ENCODE data around the gene PEMT. TPM values are rescaled to one million over a fixed set of nuclear protein-coding genes. Genes with fewer than 3 reads are reported as not detected.

The PEMT gene
- total RNA-seq, result 13.8 and 20.5 TPM in 2 replicates

GRCh38 chr17:17591355-17592298, at the start of gene PEMT:
PEMT (minus strand) TSS chr17:17591708; CDS start chr17:17591626, 82 bp downstream.

DNA sequence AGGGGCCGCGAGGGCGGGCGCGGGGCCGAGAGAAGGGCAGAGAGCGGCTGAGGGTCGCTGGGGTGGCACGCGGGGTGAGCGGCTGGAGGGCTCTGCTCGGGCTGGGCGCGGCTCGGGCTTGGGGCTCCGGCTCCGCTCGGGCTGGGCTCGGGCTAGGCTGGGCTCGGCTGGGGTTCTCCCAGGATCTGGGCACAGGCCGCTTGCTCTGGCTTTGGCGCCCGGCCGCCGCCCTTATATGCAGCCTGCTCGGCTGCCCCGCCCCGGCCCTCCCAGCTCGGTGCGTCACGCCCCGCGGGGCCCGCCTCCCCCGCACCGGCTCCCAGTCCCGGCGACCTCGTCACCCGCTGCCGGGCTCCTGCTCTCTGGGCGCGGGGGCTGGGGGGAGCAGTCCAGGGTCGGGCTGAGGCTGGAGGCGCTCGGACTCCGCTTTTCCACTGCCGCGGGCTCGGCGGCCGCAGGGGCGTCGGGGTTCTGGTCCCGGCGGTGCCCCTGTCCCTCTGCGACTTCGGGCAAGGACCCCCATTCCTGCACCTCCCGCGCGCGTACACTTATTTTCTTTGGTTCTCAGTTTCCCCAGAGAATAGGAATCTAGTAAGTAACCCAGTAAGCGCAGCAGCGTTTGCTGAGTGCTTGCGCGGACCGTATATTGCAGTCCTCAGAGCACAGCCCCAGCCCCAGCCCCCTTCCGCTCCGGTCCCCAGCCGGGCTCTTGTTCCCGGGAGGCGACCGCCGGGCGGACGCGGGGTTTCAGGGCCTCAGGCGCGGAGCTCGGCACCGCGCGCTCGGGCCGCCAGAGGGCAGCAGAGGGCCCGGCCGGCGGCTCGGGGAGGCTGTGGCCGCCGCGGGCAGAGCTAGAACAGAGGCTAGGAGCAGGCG, 95.1 kb downstream of the PEMT start, which contains the start of gene RASD1:
RASD1 (minus strand) TSS at position 207 of the 876 bp plus-strand sequence. CDS start 214 bp downstream, outside the sequence.

DNA sequence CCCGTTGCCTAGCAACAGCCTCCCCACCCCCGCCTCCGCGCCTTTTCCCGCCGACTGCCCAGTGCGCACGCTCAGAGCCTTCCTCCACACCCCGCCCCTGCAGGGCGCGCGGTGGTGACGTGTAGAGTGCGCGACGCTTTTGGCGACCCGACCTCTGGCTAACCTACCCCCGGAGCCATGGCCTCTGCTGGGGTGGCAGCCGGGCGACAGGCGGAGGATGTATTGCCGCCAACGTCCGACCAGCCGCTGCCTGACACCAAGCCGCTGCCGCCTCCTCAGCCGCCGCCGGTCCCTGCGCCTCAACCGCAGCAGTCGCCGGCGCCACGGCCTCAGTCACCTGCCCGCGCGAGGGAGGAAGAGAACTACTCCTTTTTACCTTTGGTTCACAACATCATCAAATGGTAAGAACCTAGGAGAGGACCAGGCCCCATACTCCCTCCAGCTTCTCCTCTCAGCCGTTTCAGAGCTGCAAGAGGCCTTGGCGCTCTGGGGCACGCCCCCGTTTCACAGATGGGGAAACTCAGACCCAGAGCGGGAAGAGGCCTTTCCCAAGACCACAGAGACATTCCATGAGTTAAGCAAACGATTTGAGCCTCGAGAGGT, 114.5 kb downstream of the PEMT start, which contains the start of gene MED9:
MED9 (plus strand) TSS at position 136 of the 603 bp plus-strand sequence; CDS start at position 178, 42 bp downstream.

Other genes with a start within 250 kb of the PEMT start
- 7.4 and 10.6 TPM in 2 replicates for gene MED9, start 114.7 kb downstream of the PEMT start, total RNA-seq
- gene RASD1, start 95.3 kb downstream of the PEMT start, total RNA-seq, result 0.43 and 0.79 TPM in 2 replicates
- 3.9 and 4.3 TPM in 2 replicates for gene RAI1, start 89.8 kb upstream of the PEMT start, total RNA-seq
- gene SREBF1, start 245.3 kb upstream of the PEMT start, total RNA-seq, result 43.2 and 71.4 TPM in 2 replicates